HG03432 (cell line): ENCODE results near the gene OR10S1.
"Not testable (repeated sequence)": the region's sequence is repeated elsewhere in the genome, so short reads cannot be mapped to it uniquely, and the experiment has no call there.

Source experiments
- ATAC-seq: cut with Tn5 transposase; IDR thresholded peaks from one replicate; pipeline ENCODE4 v1.9.1; 2021; ENCODE audit warnings: mild to moderate bottlenecking, moderate library complexity; ENCODE audit not compliant: unreplicated experiment

OR10S1 gene, protein sequence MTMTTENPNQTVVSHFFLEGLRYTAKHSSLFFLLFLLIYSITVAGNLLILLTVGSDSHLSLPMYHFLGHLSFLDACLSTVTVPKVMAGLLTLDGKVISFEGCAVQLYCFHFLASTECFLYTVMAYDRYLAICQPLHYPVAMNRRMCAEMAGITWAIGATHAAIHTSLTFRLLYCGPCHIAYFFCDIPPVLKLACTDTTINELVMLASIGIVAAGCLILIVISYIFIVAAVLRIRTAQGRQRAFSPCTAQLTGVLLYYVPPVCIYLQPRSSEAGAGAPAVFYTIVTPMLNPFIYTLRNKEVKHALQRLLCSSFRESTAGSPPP

DNA sequence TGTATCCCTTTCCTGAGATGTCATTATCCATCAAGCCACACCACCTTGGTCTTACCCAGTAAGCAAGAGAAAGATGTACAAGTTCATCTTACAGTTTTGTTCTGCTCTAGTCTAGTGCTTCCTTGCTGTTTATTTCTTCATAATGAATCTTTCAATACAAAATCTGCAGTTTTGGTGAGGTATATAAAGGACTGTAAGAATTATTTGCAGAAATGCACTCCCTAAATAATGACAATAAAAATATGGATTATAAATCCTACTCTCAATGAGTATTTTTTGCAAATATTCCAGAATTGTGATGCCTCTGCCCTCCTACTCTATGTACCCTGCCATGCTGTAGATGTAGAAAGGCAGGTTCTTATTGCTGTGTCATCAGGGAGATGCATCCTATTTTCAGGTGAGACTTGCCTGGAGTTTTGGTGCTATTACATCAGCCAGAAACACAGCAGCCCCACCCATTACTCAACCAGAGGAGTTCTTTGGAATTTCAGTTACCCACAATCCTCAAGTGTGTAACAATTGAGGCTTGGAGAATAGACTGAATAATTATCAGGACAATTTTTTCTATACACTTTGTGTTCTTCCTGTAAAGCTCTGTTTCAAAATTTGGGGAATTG is at the start of gene OR10S1:
Gene OR10S1, minus strand, starts transcription at position 51 of the 617 bp plus-strand sequence. CDS start 117 bp downstream, outside the sequence.
- no peak for ATAC-seq

DNA sequence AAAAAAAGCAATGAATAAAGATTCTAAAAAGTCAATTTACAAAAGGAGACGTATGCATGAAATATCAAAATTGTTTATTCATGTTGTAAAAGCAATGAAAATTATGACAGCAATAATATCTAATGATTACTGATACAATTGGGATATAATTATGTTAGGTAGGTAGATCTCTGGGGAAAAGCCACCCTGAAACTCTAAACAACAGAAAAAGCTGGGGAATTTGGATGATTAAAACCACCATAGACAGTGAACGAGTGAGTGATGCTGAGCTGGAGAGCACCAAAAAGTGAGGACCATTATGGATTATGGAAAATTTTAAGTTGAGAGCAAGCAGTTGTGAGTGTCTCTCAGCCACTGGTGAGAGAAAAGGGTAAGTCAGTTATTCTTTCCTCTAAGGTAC is 48.9 kb upstream of the OR10S1 start, which contains the start of gene OR10G8:
Gene OR10G8, plus strand, starts transcription at position 301 of the 400 bp plus-strand sequence. CDS start 2,825 bp downstream, outside the sequence.
- no peak for ATAC-seq

- not testable (repeated sequence) for ATAC-seq
These were observed 38.3 kb upstream of the OR10S1 start for GRCh38 chr11:124015837-124016236.

DNA sequence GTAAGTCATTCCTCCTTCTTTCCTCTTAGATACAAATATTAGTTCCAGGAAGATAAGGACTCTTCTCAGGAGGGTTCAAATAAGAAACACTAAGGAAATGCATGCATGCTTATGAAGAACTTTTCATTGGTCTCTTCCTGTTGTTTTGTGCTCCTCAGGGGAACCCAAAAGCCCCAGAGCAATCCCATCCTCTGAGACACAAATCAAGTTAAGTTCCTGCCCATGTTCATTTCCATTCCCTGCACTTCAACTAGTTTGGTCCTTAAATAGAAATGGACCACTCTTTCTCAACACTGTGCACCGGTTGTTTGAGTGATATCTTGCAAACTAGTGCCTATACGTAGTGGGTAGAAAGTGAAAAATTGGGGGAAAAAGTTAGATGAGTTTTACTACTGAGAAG is 35.1 kb upstream of the OR10S1 start, which contains the start of gene OR10G4:
Gene OR10G4, plus strand, starts transcription at position 301 of the 400 bp plus-strand sequence. CDS start 2,578 bp downstream, outside the sequence.
- no peak for ATAC-seq

DNA sequence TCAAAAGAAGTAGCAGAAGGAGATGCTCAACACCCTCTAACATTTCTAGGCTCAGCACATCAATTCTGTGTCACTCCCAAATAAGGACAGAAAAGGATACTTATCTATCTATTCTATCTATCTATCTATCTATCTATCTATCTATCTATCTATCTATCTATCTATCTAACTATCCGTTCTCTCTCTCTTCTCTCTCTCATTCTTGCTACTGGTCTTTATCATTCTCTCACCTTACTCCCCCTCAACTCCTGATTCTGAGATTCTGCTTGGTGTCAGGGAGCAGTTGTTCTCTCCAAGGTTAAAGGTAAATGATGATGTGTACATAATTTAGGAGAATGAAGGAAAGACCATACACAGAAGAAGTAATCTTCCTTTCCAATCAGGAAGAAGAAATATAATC is 17.5 kb upstream of the OR10S1 start, which contains the start of gene OR10G6:
Gene OR10G6, minus strand, starts transcription at position 43 of the 400 bp plus-strand sequence. Its CDS starts 0 bp downstream, at position 43.
- no peak for ATAC-seq

DNA sequence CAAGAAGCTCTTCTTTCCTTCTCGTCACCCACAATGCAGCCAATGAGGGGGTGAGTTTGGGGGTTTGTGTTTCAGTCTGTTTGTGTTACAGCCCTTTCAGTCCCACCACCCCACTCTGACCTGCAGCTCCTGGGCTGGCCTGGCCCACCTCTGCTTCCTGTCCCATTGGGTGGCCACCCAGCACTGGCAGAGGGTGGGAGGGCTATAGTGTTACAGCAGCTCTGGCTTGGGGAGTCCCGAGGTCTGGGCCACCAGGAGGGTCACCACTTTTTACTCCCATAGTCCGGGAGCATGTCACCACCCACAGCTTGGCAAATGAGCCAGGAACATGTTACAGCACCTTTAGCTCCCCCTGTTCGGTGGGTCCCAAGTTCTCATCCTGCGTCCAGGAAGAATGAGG is 1.7 kb upstream of the OR10S1 start:
- no peak for ATAC-seq

- ATAC-seq = no peak
These were observed 616 bp downstream of the OR10S1 start for GRCh38 chr11:123976770-123977560.

- ATAC-seq = no peak
These were observed 3.8 kb downstream of the OR10S1 start for GRCh38 chr11:123973816-123974215.

DNA sequence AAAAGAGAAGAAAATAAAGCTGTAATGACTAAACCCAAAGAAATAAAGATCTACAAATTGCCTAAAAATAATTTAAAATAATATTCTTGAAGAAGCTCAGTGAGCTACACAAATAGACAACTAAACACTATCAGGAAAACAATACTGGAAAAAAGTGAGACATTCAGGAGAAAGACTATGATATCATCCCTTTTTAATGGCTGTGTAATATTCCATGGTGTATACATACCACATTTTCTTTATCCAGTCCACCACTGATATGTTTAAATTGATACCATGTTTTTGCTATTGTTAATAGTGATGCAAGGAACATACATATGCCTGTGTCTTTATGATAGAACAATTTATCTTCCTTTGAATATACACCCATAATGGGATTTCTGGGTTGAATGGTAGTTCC is 20.8 kb downstream of the OR10S1 start:
- no peak for ATAC-seq

- no peak for ATAC-seq
These were observed 32.4 kb downstream of the OR10S1 start for GRCh38 chr11:123945132-123945531.

GRCh38 chr11:123943738-123944137 is 33.8 kb downstream of the OR10S1 start, which contains the start of gene OR6T1:
Gene OR6T1 (minus strand): TSS chr11:123943838. CDS start chr11:123943838, 0 bp downstream.
- ATAC-seq = no peak

- no peak for ATAC-seq
These were observed 35.2 kb downstream of the OR10S1 start for GRCh38 chr11:123942413-123942812.

- no peak for ATAC-seq
These were observed 38.3 kb downstream of the OR10S1 start, which contains the start of gene OR4D5 for GRCh38 chr11:123939317-123939716. Gene OR4D5 (plus strand): TSS chr11:123939617. CDS start chr11:123939617, 0 bp downstream.
